Endothelial cell of umbilical vein (primary cell): Measurements from ENCODE around the gene PCDH15. TPM values are rescaled to one million over a fixed set of nuclear protein-coding genes. Genes with fewer than 3 reads are reported as not detected.

ENCODE experiments used
- BruUV-seq: library from RNA; stranded (reverse); fragments of 400-500 nt; replicated peaks from 2 replicates; lab custom pipeline; 2021; lab: Mats Ljungman, UMichigan
- CTCF ChIA-PET: fragments of 300-600, 350-600 bp; sonication (Branson Sonifier 250); formaldehyde crosslinking; loops from one replicate; lab custom pipeline; 2021; ENCODE audit warnings: antibody characterized with exemption, inconsistent platforms; lab: Charles Lee
- POLR2A ChIA-PET: fragments of 300-600, 350-600 bp; sonication (Branson Sonifier 250); formaldehyde crosslinking; loops from one replicate; lab custom pipeline; 2021; ENCODE audit warnings: antibody characterized with exemption, inconsistent platforms; lab: Charles Lee
- DNase-seq: peaks from one replicate; pipeline ENCODE4 v3.0.0-alpha.2; 2011; ENCODE audit warnings: low read depth, low spot score
- FAIRE-seq: peaks from 2 replicates; lab custom pipeline; 2011; peaks lifted over from hg19 to GRCh38; lab: Jason Lieb, UNC
- H2AFZ ChIP-seq: 2 replicates; pipeline ENCODE4 v1.6.0; 2012; ENCODE audit warnings: low read depth, low read length, control low read depth, inconsistent platforms
- H3K27ac ChIP-seq: 2 replicates; pipeline ENCODE4 v1.5.1; 2011; ENCODE audit warnings: low read depth, mild to moderate bottlenecking, control low read depth, low read length, moderate library complexity; ENCODE audit not compliant: insufficient read depth
- H3K27me3 ChIP-seq, 2 experiments: 2 replicates each; pipeline versions ENCODE4 v1.6.0 to v1.6.1; 2011; ENCODE audit warnings: low read length in 2 of 2, mixed read lengths in 1 of 2; ENCODE audit not compliant: control insufficient read depth in 2 of 2, insufficient read depth in 2 of 2
- H3K36me3 ChIP-seq, 2 experiments: 2 replicates in 1 of 2; 3 replicates in 1 of 2; pipeline ENCODE4 v1.5.1; 2011; ENCODE audit warnings: low read length in 2 of 2, mild to moderate bottlenecking in 1 of 2, moderate library complexity in 1 of 2; ENCODE audit not compliant: control insufficient read depth in 2 of 2, insufficient read depth in 2 of 2; ENCODE audit errors: extremely low read depth in 1 of 2
- H3K4me1 ChIP-seq: 3 replicates; pipeline ENCODE4 v1.5.1; 2011; ENCODE audit warnings: mild to moderate bottlenecking, low read length; ENCODE audit not compliant: control insufficient read depth, insufficient read depth; ENCODE audit errors: extremely low read depth
- H3K4me2 ChIP-seq: 2 replicates; pipeline ENCODE4 v1.6.1; 2011; ENCODE audit warnings: low read length, control low read depth, mixed read lengths; ENCODE audit not compliant: insufficient read depth
- H3K4me3 ChIP-seq, 3 experiments: fragments of 200-600 bp in 1 of 3; sonication (generic), shearing (Covaris generic) in 1 of 3; replicated peaks in 1 of 3; 2 replicates each; pipeline ENCODE4 v1.5.1; 2011 to 2016; ENCODE audit warnings: control low read depth in 3 of 3, low read length in 3 of 3, mild to moderate bottlenecking in 2 of 3, inconsistent platforms in 1 of 3, low read depth in 1 of 3, moderate library complexity in 1 of 3; ENCODE audit not compliant: insufficient read depth in 1 of 3
- H3K79me2 ChIP-seq: 2 replicates; pipeline ENCODE4 v1.6.0; 2012; ENCODE audit warnings: low read length, inconsistent platforms; ENCODE audit not compliant: control insufficient read depth, insufficient read depth
- H3K9ac ChIP-seq: replicated peaks from 2 replicates; pipeline ENCODE3; 2011; ENCODE audit warnings: low read length, control low read depth; ENCODE audit not compliant: insufficient read depth; ENCODE audit errors: extremely low read depth
- H3K9me1 ChIP-seq: replicated peaks from 3 replicates; pipeline ENCODE4 v1.6.0; 2011; ENCODE audit warnings: mild to moderate bottlenecking, low read length; ENCODE audit not compliant: control insufficient read depth, insufficient read depth; ENCODE audit errors: extremely low read depth
- H3K9me3 ChIP-seq: replicated peaks from 2 replicates; pipeline ENCODE4 v1.5.1; 2012; ENCODE audit warnings: low read length, inconsistent platforms; ENCODE audit not compliant: control insufficient read depth, insufficient read depth
- H4K20me1 ChIP-seq: replicated peaks from 2 replicates; pipeline ENCODE3; 2011; ENCODE audit warnings: mild to moderate bottlenecking, low read length; ENCODE audit not compliant: control insufficient read depth, insufficient read depth; ENCODE audit errors: extremely low read depth
- CTCF ChIP-seq, 2 donors: IDR thresholded peaks; 1 replicate in 1 of 2; 2 replicates in 1 of 2; pipeline ENCODE4 v1.5.1; 2011; ENCODE audit warnings: low read length in 2 of 2, mild to moderate bottlenecking in 2 of 2, moderate library complexity in 2 of 2, control low read depth in 1 of 2, inconsistent platforms in 1 of 2, low read depth in 1 of 2; ENCODE audit not compliant: insufficient read depth in 1 of 2; ENCODE audit errors: extremely low read depth in 1 of 2
- EZH2 ChIP-seq: IDR thresholded peaks from 2 replicates; pipeline ENCODE4 v1.6.1; 2012; ENCODE audit warnings: borderline replicate concordance, low read depth, mild to moderate bottlenecking, moderate library complexity, low read length, inconsistent platforms; ENCODE audit not compliant: severe bottlenecking
- FOS ChIP-seq: IDR thresholded peaks from 2 replicates; pipeline ENCODE4 v1.6.1; 2011; ENCODE audit warnings: mild to moderate bottlenecking, low read length, moderate library complexity, borderline replicate concordance; ENCODE audit not compliant: insufficient read depth
- GATA2 ChIP-seq: IDR thresholded peaks from 2 replicates; pipeline ENCODE4 v1.7.0; 2011; ENCODE audit warnings: low read depth, mild to moderate bottlenecking, moderate library complexity, mixed read lengths, low read length; ENCODE audit not compliant: insufficient read length, insufficient read depth
- JUN ChIP-seq: IDR thresholded peaks from 2 replicates; pipeline ENCODE4 v1.6.1; 2011; ENCODE audit warnings: borderline replicate concordance, low read depth; ENCODE audit not compliant: insufficient read length, insufficient read depth
- MAX ChIP-seq: IDR thresholded peaks from 2 replicates; pipeline ENCODE4 v1.6.1; 2011; ENCODE audit not compliant: insufficient read depth, insufficient read length
- MYC ChIP-seq: IDR thresholded peaks from one replicate; pipeline ENCODE4 v1.6.1; 2011; ENCODE audit warnings: mild to moderate bottlenecking, low read depth, low read length
- POLR2A ChIP-seq: IDR thresholded peaks from 2 replicates; pipeline ENCODE4 v1.6.1; 2012; ENCODE audit warnings: low read depth, mild to moderate bottlenecking, control low read depth, low read length
- POLR2AphosphoS5 ChIP-seq: IDR thresholded peaks from 2 replicates; pipeline ENCODE4 v1.6.1; 2012; ENCODE audit warnings: low read depth, mild to moderate bottlenecking, control low read depth, low read length, moderate library complexity; ENCODE audit not compliant: insufficient read depth
- dilution Hi-C: fragments of 300-500 bp; cut with MboI; formaldehyde crosslinking; loops from one replicate; pipeline ENCODE4 v1.15.0; 2019; ENCODE audit warnings: low sequenced_read_pairs; ENCODE audit not compliant: extremely low pct_ligation_motif_present
- intact Hi-C: fragments of 100-400 bp; cut with micrococcal nuclease; formaldehyde crosslinking; loops from one replicate; pipeline ENCODE4 v1.10.0; 2022
- polyA plus RNA-seq, 4 experiments: library from polyadenylated mRNA; depleted of rRNA in 3 of 4; stranded (reverse) in 3 of 4; unstranded in 1 of 4; fragments of >200 nt; gene quantifications; 2 replicates each; pipeline versions ENCODE4 v1.2.1 to v1.2.3, GENCODE V29; 2011 to 2012; ENCODE audit warnings: missing spikeins in 1 of 4
- total RNA-seq: library from RNA; stranded (reverse); gene quantifications from 2 replicates; pipeline ENCODE4 v1.2.3, GENCODE V29; 2021

Gene PCDH15
- total and polyA plus RNA-seq, 2 donors (not counting 3 experiments of a cell fraction or from before 2014, with no cell fraction given) = 0.04 TPM; not detected in 1

GRCh38 chr10:54681136-54681535 is 119.9 kb downstream of the PCDH15 start:
- intact Hi-C loops (no loop called here), dilution Hi-C loops (no loop called here)
- H3K4me2 ChIP-seq = no peak overlapping the region
- ChIA-PET POLR2A (no interaction called here), CTCF (no interaction called here)
- H3K27me3 ChIP-seq = no peaks in the 10 kb centered on the region
- no peak overlapping the region for H2AFZ ChIP-seq
- H3K9me3 ChIP-seq = no peaks in the 10 kb centered on the region
- no peak overlapping the region for H3K4me3 ChIP-seq
- no peaks in the 10 kb centered on the region for H4K20me1 ChIP-seq
- DNase-seq (no peak), FAIRE-seq (no peak)
- no TSS peak for BruUV-seq
- no peaks in the 10 kb centered on the region for H3K79me2 ChIP-seq
- H3K4me1 ChIP-seq = no peaks in the 10 kb centered on the region
- no peak overlapping the region for H3K27ac ChIP-seq
- H3K36me3 ChIP-seq = no peaks in the 10 kb centered on the region
- no peak overlapping the region for H3K9ac ChIP-seq
- no peaks in the 10 kb centered on the region for H3K9me1 ChIP-seq
- no peak for TF ChIP-seq CTCF (IDR thresholded peaks at IDR 0.05; ENCODE audit: extremely low read depth in 1 of 2, insufficient read depth in 1 of 2, low read depth in 1 of 2, low read length in 2 of 2)
- no peak for TF ChIP-seq GATA2
- no peak for TF ChIP-seq MYC
- TF ChIP-seq EZH2 = no peak
- TF ChIP-seq POLR2AphosphoS5 = no peak
- no peak for TF ChIP-seq FOS

- no peak overlapping the region for H3K9ac ChIP-seq
- no peak overlapping the region for H3K4me3 ChIP-seq
- H3K4me2 ChIP-seq = no peak overlapping the region
- H3K36me3 ChIP-seq = no peaks in the 10 kb centered on the region
- H3K27ac ChIP-seq = no peak overlapping the region
- no peak overlapping the region for H2AFZ ChIP-seq
- no peaks in the 10 kb centered on the region for H4K20me1 ChIP-seq
- H3K79me2 ChIP-seq = no peaks in the 10 kb centered on the region
- no peak for TF ChIP-seq MAX
- no peak for TF ChIP-seq JUN
- TF ChIP-seq POLR2A = no peak
- intact Hi-C loops = no loop called here
- ChIA-PET POLR2A (no interaction called here), CTCF (interaction anchor here (1.8 kb wide), 1 partner anchor 8 kb away, joined by 4 read pairs; no protein-coding TSS in a partner anchor)
- peaks cover 5% of the 10 kb centered on the region for H3K9me1 ChIP-seq
- FAIRE-seq (no peak), DNase-seq (no peak)
- no peaks in the 10 kb centered on the region for H3K4me1 ChIP-seq
- BruUV-seq = no TSS peak
- dilution Hi-C loops = no loop called here
- H3K27me3 ChIP-seq = no peaks in the 10 kb centered on the region
- H3K9me3 ChIP-seq = no peaks in the 10 kb centered on the region
Observed at GRCh38 chr10:54667136-54667535, 133.9 kb downstream of the PCDH15 start.
